ENCODE measurements around the gene RNF182.

GRCh38 chr6:13883966-13884365 is 40.8 kb upstream of the RNF182 start:
- no peak for TF ChIP-seq POLR2AphosphoS5 (IDR thresholded peaks at IDR 0.05)
- TF ChIP-seq CTCF (IDR thresholded peaks at IDR 0.05), result no peak
